ENCODE results near the gene GIMAP8. TPM values are rescaled to one million over a fixed set of nuclear protein-coding genes. Genes with fewer than 3 reads are reported as not detected.
"Not testable (repeated sequence)": the region's sequence is repeated elsewhere in the genome, so short reads cannot be mapped to it uniquely, and the experiment has no call there.

The GIMAP8 gene
- total RNA-seq, 1 experiment from 2014 or later = not detected

GRCh38 chr7:150520145-150520544 is 69.7 kb downstream of the GIMAP8 start:
- TF ChIP-seq CTCF (conservative IDR thresholded peaks at IDR 0.05) = no peak
- Histone ChIP-seq H2BK20ac (ENCODE audit: low read depth, low read length, poor library complexity, severe bottlenecking) (no peak overlapping the region), H4K91ac (ENCODE audit: insufficient read length, low read depth, low read length) (no peak overlapping the region), H3K79me1 (ENCODE audit: insufficient read depth, low read depth, low read length, poor library complexity, severe bottlenecking) (no peaks in the 10 kb centered on the region), H3K4me2 (ENCODE audit: insufficient read depth, insufficient read length, low read length) (no peak overlapping the region), H4K8ac (replicated peaks; ENCODE audit: insufficient read length, low read depth, low read length) (no peak overlapping the region), H2BK120ac (ENCODE audit: low read depth, low read length, poor library complexity, severe bottlenecking) (no peak overlapping the region), H3K9me3 (ENCODE audit: control insufficient read depth, low read depth, low read length) (no peaks in the 10 kb centered on the region), H3K4ac (ENCODE audit: low read depth, low read length) (no peak overlapping the region), H3T11ph (ENCODE audit: low read length) (no peak overlapping the region), H3K27me3 (ENCODE audit: insufficient read depth, low read length) (no peaks in the 10 kb centered on the region; the same call in 1 of the 2 replicates), H3K27ac (ENCODE audit: insufficient read length, low read depth, low read length) (no peak overlapping the region), H3K79me2 (ENCODE audit: insufficient read depth, low read length) (no peaks in the 10 kb centered on the region), H3K14ac (ENCODE audit: insufficient read depth, low read length) (no peak overlapping the region; the same call in 1 of the 2 replicates), H4K5ac (ENCODE audit: insufficient read length, low read depth, low read length) (no peak overlapping the region), H3K9ac (ENCODE audit: extremely low read depth, insufficient read length, low read length) (no peak overlapping the region), H3K4me1 (ENCODE audit: insufficient read depth, low read length) (0 out of 2 replicates have a peak, but pooled peaks cover 4% of the 10 kb centered on the region), H2AFZ (ENCODE audit: low read length) (no peak overlapping the region), H2BK12ac (ENCODE audit: insufficient read length, low read depth, low read length) (no peak overlapping the region), H3K23me2 (ENCODE audit: insufficient read length, low read depth, low read length, poor library complexity, severe bottlenecking) (no peaks in the 10 kb centered on the region), H2AK5ac (ENCODE audit: insufficient read length, low read length) (no peak overlapping the region), H3K23ac (ENCODE audit: insufficient read length, low read depth, low read length) (no peak overlapping the region), H3K18ac (ENCODE audit: insufficient read length, low read depth, low read length) (no peak overlapping the region), H4K20me1 (ENCODE audit: control insufficient read depth, insufficient read depth, insufficient read length) (no peaks in the 10 kb centered on the region), H2BK5ac (ENCODE audit: insufficient read length, low read length) (no peak overlapping the region), H3K56ac (ENCODE audit: insufficient read length, low read depth, low read length) (no peak overlapping the region), H2BK15ac (ENCODE audit: low read depth, low read length) (no peak overlapping the region)
- no peaks in the 10 kb centered on the region; a peak in 1 of 7 replicates for H3K36me3 Mint-ChIP-seq (ENCODE audit: insufficient read depth in 1 of 3, low read depth in 3 of 3)
- H3K4me1 Mint-ChIP-seq = peaks cover 28 to 30% of the 10 kb centered on the region in 2 experiments
- H3K9me3 Mint-ChIP-seq = no peaks in the 10 kb centered on the region
- no CpG with 5 or more reads among the region's 8 CpGs for WGBS (ENCODE audit: extremely low coverage, insufficient read length, low lambda C conversion rate)
- peaks cover 24% of the 10 kb centered on the region for H3K27me3 Mint-ChIP-seq (ENCODE audit: low read depth)
- H3K27ac Mint-ChIP-seq = no peak overlapping the region
- H3K4me3 Mint-ChIP-seq = no peak overlapping the region
- no peak for DNase-seq

- H4K5ac ChIP-seq (ENCODE audit: insufficient read length, low read depth, low read length); H4K8ac ChIP-seq (replicated peaks; ENCODE audit: insufficient read length, low read depth, low read length); H3K4me1 ChIP-seq (ENCODE audit: insufficient read depth, low read length); H3K23ac ChIP-seq (ENCODE audit: insufficient read length, low read depth, low read length); H3T11ph ChIP-seq (ENCODE audit: low read length); H3K56ac ChIP-seq (ENCODE audit: insufficient read length, low read depth, low read length); H3K36me3 Mint-ChIP-seq (ENCODE audit: insufficient read depth in 1 of 3, low read depth in 3 of 3); H3K79me1 ChIP-seq (ENCODE audit: insufficient read depth, low read depth, low read length, poor library complexity, severe bottlenecking); H2AK5ac ChIP-seq (ENCODE audit: insufficient read length, low read length); H3K9me3 ChIP-seq (ENCODE audit: control insufficient read depth, low read depth, low read length); H2BK15ac ChIP-seq (ENCODE audit: low read depth, low read length); H3K14ac ChIP-seq (ENCODE audit: insufficient read depth, low read length); H3K27me3 ChIP-seq (ENCODE audit: insufficient read depth, low read length); H4K91ac ChIP-seq (ENCODE audit: insufficient read length, low read depth, low read length); H2BK5ac ChIP-seq (ENCODE audit: insufficient read length, low read length); H3K79me2 ChIP-seq (ENCODE audit: insufficient read depth, low read length); H2BK12ac ChIP-seq (ENCODE audit: insufficient read length, low read depth, low read length); H4K20me1 ChIP-seq (ENCODE audit: control insufficient read depth, insufficient read depth, insufficient read length); H2AFZ ChIP-seq (ENCODE audit: low read length); H2BK20ac ChIP-seq (ENCODE audit: low read depth, low read length, poor library complexity, severe bottlenecking); H3K4ac ChIP-seq (ENCODE audit: low read depth, low read length); H3K4me2 ChIP-seq (ENCODE audit: insufficient read depth, insufficient read length, low read length); H2BK120ac ChIP-seq (ENCODE audit: low read depth, low read length, poor library complexity, severe bottlenecking); H3K18ac ChIP-seq (ENCODE audit: insufficient read length, low read depth, low read length); H3K23me2 ChIP-seq (ENCODE audit: insufficient read length, low read depth, low read length, poor library complexity, severe bottlenecking); H3K27ac ChIP-seq (ENCODE audit: insufficient read length, low read depth, low read length); H3K9ac ChIP-seq (ENCODE audit: extremely low read depth, insufficient read length, low read length); H3K9me3 Mint-ChIP-seq: not testable (repeated sequence)
- H3K27me3 Mint-ChIP-seq (ENCODE audit: low read depth) = peaks cover 12% of the 10 kb centered on the region
- DNase-seq = peak; percentile 43
- H3K27ac Mint-ChIP-seq = peak overlapping the region in 1 of 3 experiments; percentile 29; a peak in 2 of 7 replicates
- peak overlapping the region; percentile 25 to 52; a peak in 4 of 5 replicates for H3K4me3 Mint-ChIP-seq
- WGBS (ENCODE audit: extremely low coverage, insufficient read length, low lambda C conversion rate) = no CpG with 5 or more reads among the region's 6 CpGs
- peaks cover 28 to 30% of the 10 kb centered on the region in 2 experiments for H3K4me1 Mint-ChIP-seq
Observed at GRCh38 chr7:150522931-150523330, 72.5 kb downstream of the GIMAP8 start.

Measured in H9 (cell line).